GM10266 (cell line): ENCODE measurements around the gene TMEM129.
A peak's percentile ranks its signal among the peaks of the same experiment; 100 is the strongest.

Source experiments
- DNase-seq: peaks from one replicate; pipeline ENCODE4 v3.0.0; 2012; ENCODE audit errors: extremely low spot score
- CTCF ChIP-seq: IDR thresholded peaks from 2 replicates; pipeline ENCODE4 v1.5.1; 2012; ENCODE audit warnings: mild to moderate bottlenecking, low read depth; ENCODE audit not compliant: control insufficient read depth, insufficient read depth; ENCODE audit errors: missing control alignments

TMEM129 gene

DNA sequence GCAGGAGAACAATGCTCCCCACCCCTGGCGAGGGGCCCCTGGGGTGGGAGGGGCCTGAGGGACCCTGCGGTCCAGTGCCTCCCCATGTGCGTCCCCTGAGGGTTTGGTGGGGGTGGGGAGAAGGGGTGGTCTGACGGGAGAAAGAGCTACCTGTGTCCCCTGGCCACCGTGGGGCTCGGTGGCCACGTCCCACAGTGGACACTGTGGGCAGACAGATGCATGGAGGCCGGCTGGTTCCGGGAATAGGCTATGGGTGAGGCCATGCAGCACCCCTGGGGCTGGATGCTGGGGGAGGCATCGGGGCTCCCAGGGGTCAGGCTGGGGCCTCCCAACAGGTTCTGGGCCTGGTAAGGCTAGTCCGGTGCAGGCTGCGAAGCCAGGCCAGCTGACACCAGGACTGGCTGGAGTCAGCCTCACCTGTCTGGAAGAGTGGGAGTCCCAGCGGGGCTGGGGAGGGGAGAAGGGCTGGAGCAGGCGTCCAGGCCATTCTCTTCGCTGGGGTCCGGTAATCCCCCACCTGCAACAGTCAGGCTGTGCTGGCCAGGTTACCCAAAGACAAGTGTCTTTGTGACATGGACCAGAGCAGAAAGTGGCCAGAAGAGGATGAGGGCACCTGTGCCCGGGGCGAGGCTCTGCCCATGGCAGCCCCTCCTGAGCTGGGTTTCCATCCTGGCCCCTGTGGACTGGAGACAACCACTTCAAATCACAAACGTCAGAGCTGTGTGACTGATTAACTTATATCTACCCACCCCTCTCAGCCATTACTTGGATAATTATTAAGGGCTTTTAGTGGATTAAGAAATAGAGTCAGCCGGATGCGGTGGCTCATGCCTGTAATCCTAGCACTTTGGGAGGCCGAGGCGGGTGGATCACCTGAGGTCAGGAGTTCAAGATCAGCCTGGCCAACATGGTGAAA lies 35.6 kb downstream of the TMEM129 start:
- DNase-seq: no peak
- TF ChIP-seq CTCF: no peak

DNA sequence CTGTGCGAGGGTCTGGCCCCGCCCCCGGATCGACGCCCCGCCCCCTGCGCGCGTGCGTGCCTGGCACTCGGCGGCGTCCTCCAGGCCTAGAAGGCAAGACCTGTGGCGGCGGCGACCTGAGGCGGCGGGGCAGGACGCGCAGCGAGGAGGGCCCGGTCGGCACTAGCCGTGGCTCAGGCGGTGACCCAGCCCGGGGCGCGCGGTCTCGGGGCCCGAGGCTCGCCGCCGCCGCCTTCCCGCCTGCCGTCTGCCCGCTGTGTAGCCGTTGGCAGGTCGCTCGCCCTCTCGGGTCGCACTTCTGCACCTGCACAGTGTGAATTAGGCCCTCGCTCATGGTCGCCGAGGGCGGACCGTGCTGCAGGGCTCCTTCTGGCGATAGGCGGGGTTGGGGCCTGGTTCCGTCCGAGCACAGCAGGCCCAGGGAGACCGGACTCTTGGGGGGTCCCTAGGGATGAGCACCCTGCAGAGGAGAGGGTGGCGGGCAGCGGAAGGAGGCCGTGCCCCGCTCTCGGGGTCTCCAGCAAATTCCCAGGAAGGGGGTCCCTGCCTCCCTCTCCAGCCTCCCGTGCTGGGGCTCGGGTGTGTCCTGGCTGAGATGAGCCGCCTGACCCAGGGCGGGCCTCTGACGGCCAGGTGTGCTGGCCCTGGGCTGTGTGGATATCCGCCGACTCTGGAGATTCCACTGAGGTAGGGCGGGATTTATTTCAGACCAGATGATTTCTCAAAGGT lies 36.5 kb downstream of the TMEM129 start:
- DNase-seq: no peak
- no peak for TF ChIP-seq CTCF

- DNase-seq: peak; percentile 99
- TF ChIP-seq CTCF: no peak
These were observed 37.2 kb downstream of the TMEM129 start, which contains the start of gene FAM53A for GRCh38 chr4:1683736-1684505. Gene FAM53A (minus strand): TSS chr4:1684313. CDS start chr4:1668741, 15,572 bp downstream.

DNA sequence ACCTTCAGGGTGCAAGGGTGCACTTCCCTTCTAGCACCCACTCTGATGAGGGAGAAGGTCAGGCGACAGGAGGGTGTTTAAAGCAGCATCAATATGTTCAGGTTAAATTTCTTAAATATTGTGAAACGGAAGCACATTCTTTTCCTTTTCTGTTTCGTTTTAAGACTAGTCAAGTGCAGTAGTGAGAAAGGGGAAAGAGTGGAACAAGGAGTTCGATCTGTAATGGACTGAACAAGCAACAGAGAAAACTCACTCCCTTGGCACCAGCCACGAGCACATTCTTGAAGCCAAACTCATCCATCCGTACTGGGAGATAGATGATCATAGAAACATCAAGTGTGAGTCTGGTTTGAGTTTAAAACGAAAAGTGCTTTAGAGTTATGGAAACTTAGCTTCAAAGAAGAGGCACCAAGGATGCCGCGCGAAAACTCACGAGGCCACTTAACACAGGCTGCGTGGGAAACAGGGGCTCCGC lies 37.8 kb downstream of the TMEM129 start:
- TF ChIP-seq CTCF: no peak
- no peak for DNase-seq

GRCh38 chr4:1682860-1683259 lies 38.3 kb downstream of the TMEM129 start:
- no peak for DNase-seq
- no peak for TF ChIP-seq CTCF

DNA sequence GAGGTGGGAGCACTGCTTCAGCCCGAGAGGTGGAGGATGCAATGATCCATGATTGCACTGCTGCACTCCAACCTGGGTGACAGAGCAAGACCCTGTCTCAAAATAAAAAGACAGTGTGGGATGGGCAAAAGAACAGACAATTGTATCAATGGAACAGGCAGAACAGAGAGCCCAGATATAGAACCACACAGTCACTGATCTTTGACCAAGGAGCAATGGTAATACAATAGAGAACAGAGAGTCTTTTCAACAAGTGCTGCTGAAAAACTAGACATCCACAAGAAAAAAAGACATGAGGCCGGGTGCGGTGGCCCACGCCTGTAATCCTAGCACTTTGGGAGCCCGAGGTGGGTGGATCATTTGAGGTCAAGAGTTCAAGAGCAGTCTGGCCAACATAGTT lies 42.9 kb downstream of the TMEM129 start:
- no peak for DNase-seq
- no peak for TF ChIP-seq CTCF
